Retinal pigment epithelial cell (primary cell): ENCODE data around the gene MEGF6.

Experiments
- DNase-seq: peaks from one replicate; pipeline ENCODE4 v3.0.0-alpha.2; 2010; ENCODE audit warnings: low read depth
- H3K4me3 ChIP-seq: 2 replicates; pipeline ENCODE4 v1.5.1; 2011; ENCODE audit warnings: mild to moderate bottlenecking, low read length, control low read depth, moderate library complexity
- CTCF ChIP-seq: conservative IDR thresholded peaks from 2 replicates; pipeline ENCODE4 v1.5.1; 2011; ENCODE audit warnings: low read depth, low read length, control low read depth, inconsistent platforms

MEGF6 gene

GRCh38 chr1:3650248-3651025 lies 39.1 kb upstream of the MEGF6 start:
- no peak overlapping the region for H3K4me3 ChIP-seq
- no peak for DNase-seq
- no peak for TF ChIP-seq CTCF

- H3K4me3 ChIP-seq: peak within 1 kb of the TSS; percentile 71
- TF ChIP-seq CTCF: peak; percentile 16
- peak; percentile 55 for DNase-seq
Measured at GRCh38 chr1:3649342-3650247, 38.3 kb upstream of the MEGF6 start, which contains the start of gene WRAP73. Gene WRAP73 (minus strand): TSS chr1:3650103. CDS start chr1:3649999, 104 bp downstream.

GRCh38 chr1:3646596-3646995 lies 35.3 kb upstream of the MEGF6 start:
- H3K4me3 ChIP-seq: no peak overlapping the region
- no peak for DNase-seq
- TF ChIP-seq CTCF: no peak

GRCh38 chr1:3645666-3646355 lies 34.5 kb upstream of the MEGF6 start:
- DNase-seq: no peak
- H3K4me3 ChIP-seq: no peak overlapping the region
- TF ChIP-seq CTCF: no peak

GRCh38 chr1:3645247-3645646 lies 33.9 kb upstream of the MEGF6 start:
- no peak overlapping the region for H3K4me3 ChIP-seq
- no peak for TF ChIP-seq CTCF
- no peak for DNase-seq

GRCh38 chr1:3644273-3644672 lies 33.0 kb upstream of the MEGF6 start:
- DNase-seq: no peak

More at GRCh38 chr1:3644273-3644672, 33.0 kb upstream of the MEGF6 start:
- H3K4me3 ChIP-seq: no peak overlapping the region
- no peak for TF ChIP-seq CTCF
